BE2C (cell line): ENCODE results near the gene CPOX.
A peak's percentile ranks its signal among the peaks of the same experiment; 100 is the strongest.

Experiments used
- DNase-seq: peaks from one replicate; pipeline ENCODE4 v3.0.0-alpha.2; 2020
- H3K27me3 ChIP-seq: fragments of 250-450 bp; sonication (Bioruptor Pico); 2 replicates; pipeline ENCODE4 v1.5.1; 2020; ENCODE audit warnings: mild to moderate bottlenecking
- H3K36me3 ChIP-seq: fragments of 250-450 bp; sonication (Bioruptor Pico); 2 replicates; pipeline ENCODE4 v1.5.1; 2020; ENCODE audit warnings: mild to moderate bottlenecking
- H3K4me1 ChIP-seq: fragments of 250-450 bp; sonication (Bioruptor Pico); 2 replicates; pipeline ENCODE4 v1.5.1; 2020
- H3K4me3 ChIP-seq: 2 replicates; pipeline ENCODE4 v1.5.1; 2011; ENCODE audit warnings: low read depth, low read length
- H3K9me3 ChIP-seq: fragments of 250-450 bp; sonication (Bioruptor Pico); 2 replicates; pipeline ENCODE4 v1.5.1; 2020
- TF ChIP-seq, protein P1 (sequence below): IDR thresholded peaks from 2 replicates; pipeline ENCODE4 v1.5.1; 2012; ENCODE audit warnings: mild to moderate bottlenecking, low read depth, low read length

CPOX gene

DNA sequence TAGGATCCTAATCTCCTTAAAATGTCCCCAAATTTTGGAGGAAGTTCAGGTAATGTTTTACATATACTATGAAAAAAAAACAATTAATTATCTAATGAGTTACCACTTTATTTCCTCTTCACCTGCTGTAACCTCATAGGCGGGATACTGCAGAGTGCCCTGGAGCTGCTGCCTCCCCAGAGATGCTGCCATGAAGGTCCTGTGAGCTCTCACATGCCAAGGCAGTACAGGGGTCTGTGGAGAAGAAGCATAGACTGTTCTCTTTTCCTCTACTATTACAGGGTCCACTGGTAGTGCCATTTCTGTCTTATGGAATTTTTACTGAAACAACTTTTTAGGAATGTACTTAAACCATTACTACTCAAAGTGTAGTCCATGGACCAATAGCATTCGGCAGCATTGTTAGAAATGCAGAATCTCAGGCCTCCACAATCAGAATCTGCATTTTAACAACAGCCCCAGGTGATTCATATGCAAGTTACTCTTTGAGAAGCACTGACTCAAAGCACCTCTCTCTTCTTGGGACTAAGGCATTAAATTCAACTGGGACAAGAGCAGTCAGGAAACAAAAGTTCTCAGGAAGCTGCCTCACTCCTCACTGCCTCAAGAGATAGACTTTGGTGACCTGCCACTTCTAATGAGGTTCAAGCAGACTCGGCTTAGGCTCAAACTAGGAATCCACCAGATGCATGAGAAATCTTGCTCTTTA, 30.3 kb upstream of the CPOX start:
- H3K9me3 ChIP-seq, result no peaks in the 10 kb centered on the region
- H3K4me3 ChIP-seq, result no peak overlapping the region
- DNase-seq, result no peak
- no peaks in the 10 kb centered on the region for H3K4me1 ChIP-seq
- TF ChIP-seq, protein P1, sequence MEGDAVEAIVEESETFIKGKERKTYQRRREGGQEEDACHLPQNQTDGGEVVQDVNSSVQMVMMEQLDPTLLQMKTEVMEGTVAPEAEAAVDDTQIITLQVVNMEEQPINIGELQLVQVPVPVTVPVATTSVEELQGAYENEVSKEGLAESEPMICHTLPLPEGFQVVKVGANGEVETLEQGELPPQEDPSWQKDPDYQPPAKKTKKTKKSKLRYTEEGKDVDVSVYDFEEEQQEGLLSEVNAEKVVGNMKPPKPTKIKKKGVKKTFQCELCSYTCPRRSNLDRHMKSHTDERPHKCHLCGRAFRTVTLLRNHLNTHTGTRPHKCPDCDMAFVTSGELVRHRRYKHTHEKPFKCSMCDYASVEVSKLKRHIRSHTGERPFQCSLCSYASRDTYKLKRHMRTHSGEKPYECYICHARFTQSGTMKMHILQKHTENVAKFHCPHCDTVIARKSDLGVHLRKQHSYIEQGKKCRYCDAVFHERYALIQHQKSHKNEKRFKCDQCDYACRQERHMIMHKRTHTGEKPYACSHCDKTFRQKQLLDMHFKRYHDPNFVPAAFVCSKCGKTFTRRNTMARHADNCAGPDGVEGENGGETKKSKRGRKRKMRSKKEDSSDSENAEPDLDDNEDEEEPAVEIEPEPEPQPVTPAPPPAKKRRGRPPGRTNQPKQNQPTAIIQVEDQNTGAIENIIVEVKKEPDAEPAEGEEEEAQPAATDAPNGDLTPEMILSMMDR, result no peak
- no peaks in the 10 kb centered on the region for H3K27me3 ChIP-seq
- no peaks in the 10 kb centered on the region for H3K36me3 ChIP-seq

DNA sequence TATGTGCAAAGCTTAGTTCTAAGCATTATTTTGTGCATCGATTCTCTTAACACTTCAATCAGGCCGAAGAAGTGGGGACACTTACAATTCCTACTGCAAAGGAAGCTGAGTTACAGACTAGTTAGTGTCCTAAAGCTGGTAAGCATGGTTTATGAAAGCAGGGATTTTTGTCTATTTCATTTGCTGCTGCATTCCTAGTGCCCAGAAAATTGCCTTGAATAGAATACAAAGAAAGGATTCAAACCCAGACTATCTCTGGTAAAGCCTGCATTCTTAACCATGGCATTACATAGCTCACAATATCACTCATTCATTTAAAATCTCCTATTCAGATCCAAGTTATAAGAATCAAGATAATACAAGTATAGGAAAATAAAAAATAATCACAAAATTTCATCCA, 24.4 kb upstream of the CPOX start:
- TF ChIP-seq, protein P1, result no peak
- Histone ChIP-seq H3K4me1 (no peaks in the 10 kb centered on the region; the same call in 1 of the 2 replicates), H3K36me3 (no peaks in the 10 kb centered on the region), H3K9me3 (no peaks in the 10 kb centered on the region), H3K4me3 (no peak overlapping the region), H3K27me3 (no peaks in the 10 kb centered on the region)
- DNase-seq, result no peak

DNA sequence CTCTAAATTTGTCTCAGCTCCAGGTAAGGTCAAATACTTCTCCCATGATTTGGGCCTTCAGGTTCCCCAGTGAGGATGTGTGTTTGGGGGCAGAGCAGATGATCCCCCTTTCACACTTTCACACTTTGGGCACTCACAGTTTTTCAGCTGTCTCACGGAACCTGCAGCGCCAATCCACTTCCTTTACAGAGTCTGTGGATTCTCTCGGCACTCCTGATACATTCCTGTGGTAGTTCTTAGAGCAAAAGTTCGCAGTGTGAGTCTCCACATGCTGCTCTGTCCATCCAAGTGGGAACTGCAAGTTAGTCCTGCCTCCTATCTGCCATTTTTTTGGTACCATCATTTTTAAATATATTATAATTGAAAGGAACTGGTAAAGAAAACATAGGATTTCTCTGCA, 20.2 kb upstream of the CPOX start:
- Histone ChIP-seq H3K27me3 (no peaks in the 10 kb centered on the region), H3K4me1 (no peaks in the 10 kb centered on the region; the same call in 1 of the 2 replicates), H3K36me3 (no peaks in the 10 kb centered on the region), H3K4me3 (no peak overlapping the region), H3K9me3 (no peaks in the 10 kb centered on the region)
- no peak for DNase-seq
- TF ChIP-seq, protein P1, result no peak

DNA sequence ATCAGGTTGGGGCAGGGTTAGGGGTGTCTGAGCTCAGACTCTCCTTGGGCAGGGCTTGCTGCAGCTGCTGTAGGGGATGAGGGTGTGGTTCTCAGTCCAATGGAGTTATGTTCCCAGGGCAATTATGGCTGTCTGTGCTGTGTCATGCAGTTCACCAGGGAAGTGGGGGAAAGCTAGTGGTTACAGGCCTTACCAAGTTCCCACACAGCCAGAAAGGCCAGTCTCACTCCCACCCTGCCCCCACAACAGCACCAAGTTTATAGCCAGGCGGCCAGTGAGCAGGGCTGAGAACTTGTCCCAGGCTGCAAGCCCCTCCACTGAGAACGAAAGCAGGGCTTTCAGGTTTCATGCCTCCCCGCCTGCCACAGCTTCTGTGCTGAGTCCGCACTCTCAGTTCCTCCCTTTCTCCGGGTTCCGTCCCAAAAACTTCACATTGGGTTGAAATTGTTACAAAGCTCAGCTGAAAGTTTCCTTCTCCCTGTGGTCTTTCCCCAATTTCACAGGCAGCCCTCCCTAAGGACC, 19.6 kb upstream of the CPOX start:
- Histone ChIP-seq H3K27me3 (no peaks in the 10 kb centered on the region), H3K4me3 (no peak overlapping the region), H3K9me3 (no peaks in the 10 kb centered on the region), H3K4me1 (no peaks in the 10 kb centered on the region; the same call in 1 of the 2 replicates), H3K36me3 (no peaks in the 10 kb centered on the region)
- TF ChIP-seq, protein P1, result no peak
- DNase-seq, result peak; percentile 6

DNA sequence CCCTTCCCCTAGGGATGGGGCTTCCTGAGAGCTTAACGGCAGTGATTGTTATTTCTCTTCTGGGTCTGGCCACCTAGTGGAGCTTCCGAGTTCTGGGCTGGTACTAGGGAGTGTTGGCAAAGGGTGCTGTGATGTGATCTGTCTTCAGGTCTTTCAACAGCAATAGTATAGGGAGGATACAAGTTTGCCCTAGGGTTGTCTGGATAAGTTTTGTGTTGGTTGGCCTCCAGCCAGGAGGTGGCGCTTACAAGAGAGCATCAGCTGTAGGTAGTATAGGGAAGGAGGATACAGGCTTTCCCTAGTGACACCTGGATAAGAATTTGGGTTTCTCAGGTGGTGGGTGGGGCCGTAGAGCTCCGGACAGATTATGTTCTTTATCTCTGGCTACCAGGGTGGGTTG, 19.2 kb upstream of the CPOX start:
- Histone ChIP-seq H3K36me3 (no peaks in the 10 kb centered on the region), H3K27me3 (no peaks in the 10 kb centered on the region), H3K4me1 (no peaks in the 10 kb centered on the region; the same call in 1 of the 2 replicates), H3K4me3 (no peak overlapping the region), H3K9me3 (no peaks in the 10 kb centered on the region)
- DNase-seq, result peak; percentile 54
- TF ChIP-seq, protein P1, result peak; percentile 37

DNA sequence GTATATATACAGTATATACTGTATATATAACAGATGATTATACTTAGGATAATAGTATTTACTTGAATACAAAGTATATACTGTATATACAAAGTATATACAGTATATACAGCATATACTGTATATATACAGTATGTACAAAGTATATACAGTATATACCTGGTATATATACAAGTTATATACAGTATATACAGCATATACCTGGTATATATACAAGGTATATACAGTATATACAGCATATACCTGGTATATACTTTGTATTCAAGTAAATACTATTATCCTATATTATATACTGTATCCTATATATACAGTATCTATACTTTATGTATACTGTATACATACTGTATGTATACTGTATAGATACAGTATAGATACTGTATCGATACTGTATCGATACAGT, 14.6 kb upstream of the CPOX start:
- Histone ChIP-seq H3K27me3 (no peaks in the 10 kb centered on the region), H3K9me3 (no peaks in the 10 kb centered on the region), H3K4me1 (no peaks in the 10 kb centered on the region; the same call in 1 of the 2 replicates), H3K36me3 (no peaks in the 10 kb centered on the region), H3K4me3 (no peak overlapping the region)
- DNase-seq, result no peak
- TF ChIP-seq, protein P1, result no peak
